H1 (cell line): ENCODE results near the gene MRTFB. TPM values are rescaled to one million over a fixed set of nuclear protein-coding genes. Genes with fewer than 3 reads are reported as not detected.

Experiments
- CEBPB ChIP-seq: IDR thresholded peaks from 2 replicates; pipeline ENCODE4 v1.6.1; 2012; ENCODE audit warnings: low read depth, low read length
- CTBP2 ChIP-seq: IDR thresholded peaks from 2 replicates; pipeline ENCODE4 v1.7.0; 2011; ENCODE audit warnings: borderline replicate concordance, mild to moderate bottlenecking, moderate library complexity, mixed read lengths, low read length; ENCODE audit not compliant: insufficient read depth, insufficient read length
- EZH2 ChIP-seq: fragments of 200-600 bp; sonication (generic); IDR thresholded peaks from 2 replicates; pipeline ENCODE4 v1.7.1; 2012; ENCODE audit warnings: low read depth, mild to moderate bottlenecking, moderate library complexity, low read length, inconsistent platforms; ENCODE audit not compliant: severe bottlenecking
- FOSL1 ChIP-seq: IDR thresholded peaks from 2 replicates; pipeline ENCODE4 v1.6.1; 2011; ENCODE audit warnings: mild to moderate bottlenecking, low read depth, low read length, moderate library complexity; ENCODE audit not compliant: insufficient read depth
- HDAC2 ChIP-seq, 2 experiments: fragments of 300-600 bp in 1 of 2; sonication (generic) in 1 of 2; IDR thresholded peaks; 2 replicates each; pipeline ENCODE4 v1.6.1; 2011 to 2012; ENCODE audit warnings: low read depth in 2 of 2, low read length in 2 of 2, mild to moderate bottlenecking in 2 of 2, moderate library complexity in 2 of 2, borderline replicate concordance in 1 of 2, inconsistent platforms in 1 of 2
- KDM4A ChIP-seq: IDR thresholded peaks from one replicate; pipeline ENCODE4 v1.7.1; 2012; ENCODE audit warnings: low read depth, mild to moderate bottlenecking, moderate library complexity, low read length, inconsistent platforms; ENCODE audit not compliant: severe bottlenecking
- MAX ChIP-seq: IDR thresholded peaks from 2 replicates; pipeline ENCODE4 v1.6.1; 2012; ENCODE audit warnings: inconsistent platforms
- PHF8 ChIP-seq: fragments of 200-600 bp; sonication (generic); conservative IDR thresholded peaks from 2 replicates; pipeline ENCODE4 v1.7.1; 2012; ENCODE audit warnings: low read depth, mild to moderate bottlenecking, inconsistent platforms, low read length, moderate library complexity
- POU5F1 ChIP-seq: IDR thresholded peaks from 2 replicates; pipeline ENCODE4 v1.6.1; 2011; ENCODE audit warnings: low read depth, mild to moderate bottlenecking, low read length, moderate library complexity
- TBP ChIP-seq: IDR thresholded peaks from 2 replicates; pipeline ENCODE4 v1.6.1; 2011; ENCODE audit warnings: low read depth, low read length, improper control_type of control experiment
- TEAD4 ChIP-seq: IDR thresholded peaks from 2 replicates; pipeline ENCODE4 v1.6.1; 2012; ENCODE audit warnings: low read depth, low read length, inconsistent platforms, mixed read lengths
- polyA plus RNA-seq, 7 experiments: library from polyadenylated mRNA; depleted of rRNA in 3 of 7; stranded (reverse) in 5 of 7; unstranded in 2 of 7; fragments of >200 nt in 5 of 7; fragments of 200-250 nt in 2 of 7; gene quantifications; 1 replicate in 5 of 7; 2 replicates in 1 of 7; 4 replicates in 1 of 7; pipeline versions ENCODE4 v1.2.1 to v1.2.3, GENCODE V29; 2011 to 2013; ENCODE audit warnings: missing spikeins in 2 of 7, mixed read lengths in 2 of 7
- total RNA-seq: library from RNA; stranded (reverse); fragmentation: NEBNext Ultra II Directional; extraction: Animal tissue kit (Norgen Biotek cat#: 25700); gene quantifications from 2 replicates; pipeline ENCODE4 v1.2.1, GENCODE V29; 2021
- TF ChIP-seq, protein P1 (sequence below), 3 experiments: IDR thresholded peaks; 1 replicate in 2 of 3; 2 replicates in 1 of 3; pipeline versions ENCODE4 v1.5.1 to v1.6.1; 2011; ENCODE audit warnings: low read length in 3 of 3, mild to moderate bottlenecking in 3 of 3, inconsistent platforms in 2 of 3, low read depth in 1 of 3, moderate library complexity in 1 of 3; ENCODE audit not compliant: insufficient read depth in 1 of 3; ENCODE audit errors: control extremely low read depth in 1 of 3
- TF ChIP-seq, protein P2 (sequence below): IDR thresholded peaks from 2 replicates; pipeline ENCODE4 v1.6.1; 2011; ENCODE audit warnings: low read depth, mild to moderate bottlenecking, low read length; ENCODE audit not compliant: insufficient read depth

Gene MRTFB
- total and polyA plus RNA-seq, 2 of the 8 experiments (the other 6 are each of a cell fraction or from before 2014, with no cell fraction given) = 13.5 to 34.9 TPM

DNA sequence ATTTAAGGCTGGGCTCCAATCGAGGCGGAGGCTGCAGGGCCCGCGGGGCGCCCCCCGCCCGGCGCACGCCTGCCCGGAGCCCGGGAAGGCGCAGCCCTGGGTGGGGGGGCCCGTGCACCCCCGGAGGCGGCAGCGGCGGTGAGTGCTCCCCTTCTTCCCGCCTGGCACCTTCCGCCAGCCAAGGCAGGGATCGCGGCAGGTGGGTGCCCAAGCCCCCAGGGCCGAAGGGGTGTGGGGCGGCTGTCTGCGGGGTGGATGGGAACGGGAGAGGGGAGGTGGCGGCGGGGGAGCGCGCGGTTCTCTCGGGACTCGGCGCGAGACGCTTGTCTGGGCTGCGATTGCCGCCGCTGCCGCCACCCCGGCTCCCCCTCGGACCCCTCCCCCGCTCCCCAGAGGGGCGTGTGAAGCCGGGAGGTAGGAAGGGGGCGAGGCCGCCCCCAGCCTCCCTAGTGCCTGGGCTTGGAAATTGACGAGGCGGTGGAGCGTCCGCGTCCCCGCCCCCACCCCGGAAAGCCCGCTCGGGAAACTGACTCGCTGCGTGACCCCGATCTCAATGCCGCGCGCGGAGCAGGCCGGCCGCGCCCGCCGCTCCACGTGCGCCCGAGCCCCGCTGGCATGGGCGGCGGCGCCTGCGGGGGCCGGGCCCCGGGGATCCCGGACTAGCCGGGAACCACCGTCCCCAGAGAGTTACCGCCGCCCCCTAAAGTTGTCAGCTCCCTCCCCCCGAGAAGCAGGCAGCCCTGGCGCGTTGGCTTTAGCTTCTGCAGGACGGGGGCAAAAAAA, 231.5 kb downstream of the MRTFB start (continued):
- peak in 1 of 2 experiments; percentile 72; a peak in 2 of 4 replicates for TF ChIP-seq HDAC2 (IDR thresholded peaks at IDR 0.05; ENCODE audit: borderline replicate concordance in 1 of 2, low read depth in 2 of 2, low read length in 2 of 2)
- no peak for TF ChIP-seq FOSL1
- TF ChIP-seq POU5F1 = no peak
- TF ChIP-seq, protein P1, sequence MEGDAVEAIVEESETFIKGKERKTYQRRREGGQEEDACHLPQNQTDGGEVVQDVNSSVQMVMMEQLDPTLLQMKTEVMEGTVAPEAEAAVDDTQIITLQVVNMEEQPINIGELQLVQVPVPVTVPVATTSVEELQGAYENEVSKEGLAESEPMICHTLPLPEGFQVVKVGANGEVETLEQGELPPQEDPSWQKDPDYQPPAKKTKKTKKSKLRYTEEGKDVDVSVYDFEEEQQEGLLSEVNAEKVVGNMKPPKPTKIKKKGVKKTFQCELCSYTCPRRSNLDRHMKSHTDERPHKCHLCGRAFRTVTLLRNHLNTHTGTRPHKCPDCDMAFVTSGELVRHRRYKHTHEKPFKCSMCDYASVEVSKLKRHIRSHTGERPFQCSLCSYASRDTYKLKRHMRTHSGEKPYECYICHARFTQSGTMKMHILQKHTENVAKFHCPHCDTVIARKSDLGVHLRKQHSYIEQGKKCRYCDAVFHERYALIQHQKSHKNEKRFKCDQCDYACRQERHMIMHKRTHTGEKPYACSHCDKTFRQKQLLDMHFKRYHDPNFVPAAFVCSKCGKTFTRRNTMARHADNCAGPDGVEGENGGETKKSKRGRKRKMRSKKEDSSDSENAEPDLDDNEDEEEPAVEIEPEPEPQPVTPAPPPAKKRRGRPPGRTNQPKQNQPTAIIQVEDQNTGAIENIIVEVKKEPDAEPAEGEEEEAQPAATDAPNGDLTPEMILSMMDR (IDR thresholded peaks at IDR 0.05; ENCODE audit: control extremely low read depth in 1 of 3, insufficient read depth in 1 of 3, low read depth in 1 of 3, low read length in 3 of 3) = no peak
- TF ChIP-seq TBP = no peak
- TF ChIP-seq, protein P2, sequence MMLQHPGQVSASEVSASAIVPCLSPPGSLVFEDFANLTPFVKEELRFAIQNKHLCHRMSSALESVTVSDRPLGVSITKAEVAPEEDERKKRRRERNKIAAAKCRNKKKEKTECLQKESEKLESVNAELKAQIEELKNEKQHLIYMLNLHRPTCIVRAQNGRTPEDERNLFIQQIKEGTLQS = no peak
- no peak for TF ChIP-seq MAX
- no peak; the same call in none of the 2 replicates for TF ChIP-seq PHF8
- peak; percentile 89 for TF ChIP-seq KDM4A
- no peak for TF ChIP-seq CEBPB
- peak; percentile 9 for TF ChIP-seq CTBP2
- no peak for TF ChIP-seq EZH2
- no peak for TF ChIP-seq TEAD4
